A673 (cell line): ENCODE results near the gene VOPP1.

Source experiments
- CTCF ChIP-seq: fragments of 300-800, 200-600 bp; sonication (generic); conservative IDR thresholded peaks from 2 replicates; pipeline ENCODE4 v1.5.1; 2017; ENCODE audit warnings: low read depth, mild to moderate bottlenecking, antibody characterized with exemption, low read length, moderate library complexity, mixed read lengths
- EZH2 ChIP-seq: fragments of 200-600 bp; sonication (generic); IDR thresholded peaks from 2 replicates; pipeline ENCODE4 v1.6.1; 2017; ENCODE audit warnings: borderline replicate concordance, low read depth, mild to moderate bottlenecking, mixed read lengths, antibody characterized with exemption, low read length; ENCODE audit not compliant: poor library complexity, severe bottlenecking

- TF ChIP-seq CTCF, result no peak
- no peak for TF ChIP-seq EZH2
Measured at GRCh38 chr7:55427800-55428199, 144.5 kb downstream of the VOPP1 start.
